ENCODE results near the gene CILP2.

The CILP2 gene

GRCh38 chr19:19520989-19521388 lies 17.1 kb upstream of the CILP2 start:
- no peak overlapping the region for H2AFZ ChIP-seq (ENCODE audit: low read depth, low read length, severe bottlenecking)
- peak overlapping the region; percentile 26; the same call in 1 of the 2 replicates for H3K27ac ChIP-seq (ENCODE audit: low read depth, low read length)
- TF ChIP-seq CTCF (IDR thresholded peaks at IDR 0.05; ENCODE audit: insufficient read depth, low read length, poor library complexity, severe bottlenecking) = no peak
- TF ChIP-seq EZH2phosphoT487 (conservative IDR thresholded peaks at IDR 0.05; ENCODE audit: low read length) = no peak
- H3K9ac ChIP-seq (ENCODE audit: low read length) = no peak overlapping the region
- peaks cover 96% of the 10 kb centered on the region for H3K79me2 ChIP-seq (ENCODE audit: insufficient read depth, low read length)
- no peaks in the 10 kb centered on the region for H3K9me3 ChIP-seq (ENCODE audit: insufficient read depth, low read length)
- H4K20me1 ChIP-seq (ENCODE audit: low read depth, low read length) = no peaks in the 10 kb centered on the region
- no peaks in the 10 kb centered on the region for H3K27me3 ChIP-seq (ENCODE audit: low read length)
- H3F3A ChIP-seq (ENCODE audit: insufficient read depth) = peaks cover 42% of the 10 kb centered on the region
- no peak overlapping the region for H3K4me2 ChIP-seq (ENCODE audit: low read depth, low read length, poor library complexity, severe bottlenecking)
- H3K9me2 ChIP-seq (replicated peaks; ENCODE audit: insufficient read depth, low read length) = no peaks in the 10 kb centered on the region
- no peak overlapping the region for H3K4me3 ChIP-seq (ENCODE audit: insufficient read depth, low read length, poor library complexity, severe bottlenecking)
- 0 out of 2 replicates have a peak, but pooled peaks cover 7% of the 10 kb centered on the region for H3K36me3 ChIP-seq (ENCODE audit: low read length)

- H3F3A ChIP-seq (ENCODE audit: insufficient read depth) = peaks cover 40% of the 10 kb centered on the region
- H3K27ac ChIP-seq (ENCODE audit: low read depth, low read length) = peak overlapping the region; percentile 93
- peaks cover 75% of the 10 kb centered on the region for H3K79me2 ChIP-seq (ENCODE audit: insufficient read depth, low read length)
- no peaks in the 10 kb centered on the region for H4K20me1 ChIP-seq (ENCODE audit: low read depth, low read length)
- no peaks in the 10 kb centered on the region for H3K27me3 ChIP-seq (ENCODE audit: low read length)
- no peak overlapping the region for H2AFZ ChIP-seq (ENCODE audit: low read depth, low read length, severe bottlenecking)
- 0 out of 2 replicates have a peak, but pooled peaks cover 7% of the 10 kb centered on the region for H3K36me3 ChIP-seq (ENCODE audit: low read length)
- H3K9me3 ChIP-seq (ENCODE audit: insufficient read depth, low read length) = no peaks in the 10 kb centered on the region
- peak overlapping the region; percentile 54 for H3K9ac ChIP-seq (ENCODE audit: low read length)
- TF ChIP-seq CTCF (IDR thresholded peaks at IDR 0.05; ENCODE audit: insufficient read depth, low read length, poor library complexity, severe bottlenecking) = no peak
- TF ChIP-seq EZH2phosphoT487 (conservative IDR thresholded peaks at IDR 0.05; ENCODE audit: low read length) = no peak
- H3K4me2 ChIP-seq (ENCODE audit: low read depth, low read length, poor library complexity, severe bottlenecking) = peak overlapping the region; percentile 72
- H3K9me2 ChIP-seq (replicated peaks; ENCODE audit: insufficient read depth, low read length) = no peaks in the 10 kb centered on the region
- peak overlapping the region; percentile 16 for H3K4me3 ChIP-seq (ENCODE audit: insufficient read depth, low read length, poor library complexity, severe bottlenecking)
Measured at GRCh38 chr19:19523177-19523576, 14.9 kb upstream of the CILP2 start.

- H3K36me3 ChIP-seq (ENCODE audit: low read length) = 0 out of 2 replicates have a peak, but pooled peaks cover 7% of the 10 kb centered on the region
- TF ChIP-seq EZH2phosphoT487 (conservative IDR thresholded peaks at IDR 0.05; ENCODE audit: low read length) = no peak
- peak overlapping the region; percentile 54 for H3K9ac ChIP-seq (ENCODE audit: low read length)
- H3K4me3 ChIP-seq (ENCODE audit: insufficient read depth, low read length, poor library complexity, severe bottlenecking) = peak overlapping the region; percentile 19
- H3K27me3 ChIP-seq (ENCODE audit: low read length) = no peaks in the 10 kb centered on the region
- peaks cover 40% of the 10 kb centered on the region for H3F3A ChIP-seq (ENCODE audit: insufficient read depth)
- H3K4me2 ChIP-seq (ENCODE audit: low read depth, low read length, poor library complexity, severe bottlenecking) = peak overlapping the region; percentile 72
- no peaks in the 10 kb centered on the region for H3K9me3 ChIP-seq (ENCODE audit: insufficient read depth, low read length)
- H3K9me2 ChIP-seq (replicated peaks; ENCODE audit: insufficient read depth, low read length) = no peaks in the 10 kb centered on the region
- peaks cover 66% of the 10 kb centered on the region for H3K79me2 ChIP-seq (ENCODE audit: insufficient read depth, low read length)
- peak overlapping the region; percentile 93 for H3K27ac ChIP-seq (ENCODE audit: low read depth, low read length)
- H4K20me1 ChIP-seq (ENCODE audit: low read depth, low read length) = no peaks in the 10 kb centered on the region
- no peak overlapping the region for H2AFZ ChIP-seq (ENCODE audit: low read depth, low read length, severe bottlenecking)
Measured at GRCh38 chr19:19524053-19524452, 14.0 kb upstream of the CILP2 start.

GRCh38 chr19:19525611-19526380 lies 12.3 kb upstream of the CILP2 start:
- peak overlapping the region; percentile 54 for H3K9ac ChIP-seq (ENCODE audit: low read length)
- H3K4me3 ChIP-seq (ENCODE audit: insufficient read depth, low read length, poor library complexity, severe bottlenecking) = peak overlapping the region; percentile 4
- no peaks in the 10 kb centered on the region for H3K27me3 ChIP-seq (ENCODE audit: low read length)
- H3K4me2 ChIP-seq (ENCODE audit: low read depth, low read length, poor library complexity, severe bottlenecking) = peak overlapping the region; percentile 72
- peaks cover 49% of the 10 kb centered on the region for H3K79me2 ChIP-seq (ENCODE audit: insufficient read depth, low read length)
- H2AFZ ChIP-seq (ENCODE audit: low read depth, low read length, severe bottlenecking) = no peak overlapping the region
- H3K36me3 ChIP-seq (ENCODE audit: low read length) = no peaks in the 10 kb centered on the region
- no peaks in the 10 kb centered on the region for H3K9me2 ChIP-seq (replicated peaks; ENCODE audit: insufficient read depth, low read length)
- H3F3A ChIP-seq (ENCODE audit: insufficient read depth) = peaks cover 41% of the 10 kb centered on the region
- no peaks in the 10 kb centered on the region for H3K9me3 ChIP-seq (ENCODE audit: insufficient read depth, low read length)
- H4K20me1 ChIP-seq (ENCODE audit: low read depth, low read length) = no peaks in the 10 kb centered on the region
- TF ChIP-seq CTCF (IDR thresholded peaks at IDR 0.05; ENCODE audit: insufficient read depth, low read length, poor library complexity, severe bottlenecking) (peak; percentile 18), EZH2phosphoT487 (conservative IDR thresholded peaks at IDR 0.05; ENCODE audit: low read length) (no peak)
- peak overlapping the region; percentile 93 for H3K27ac ChIP-seq (ENCODE audit: low read depth, low read length)
